ENCODE data around the gene PARS2. TPM values are rescaled to one million over a fixed set of nuclear protein-coding genes. Genes with fewer than 3 reads are reported as not detected.

Gene PARS2
- total RNA-seq, 1 donor from 2014 or later, result 2.8 TPM

- no peak for ATAC-seq
Measured at GRCh38 chr1:54774820-54775498, 10.6 kb upstream of the PARS2 start.

GRCh38 chr1:54772951-54773350, 8.6 kb upstream of the PARS2 start:
- ATAC-seq, result no peak

DNA sequence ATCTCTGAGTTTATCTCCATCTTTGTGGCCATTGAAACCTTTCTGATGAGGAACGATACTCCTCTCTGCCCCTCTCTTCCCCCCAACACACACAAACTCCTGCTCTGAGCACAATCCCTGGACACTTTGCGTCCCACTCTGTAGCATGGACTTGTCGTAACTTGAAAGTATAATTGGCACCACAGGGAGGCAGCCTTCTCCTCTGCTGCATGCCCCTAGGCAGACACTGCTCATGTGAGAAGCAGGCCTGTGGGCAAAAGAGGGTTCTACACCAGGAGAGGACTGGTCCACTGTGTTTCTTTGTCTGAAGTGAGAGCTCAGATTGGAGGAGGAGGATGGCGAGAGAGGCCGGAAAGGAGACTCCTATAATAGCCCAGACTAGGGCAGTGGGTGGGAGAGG, 3.8 kb upstream of the PARS2 start:
- no peak for ATAC-seq

DNA sequence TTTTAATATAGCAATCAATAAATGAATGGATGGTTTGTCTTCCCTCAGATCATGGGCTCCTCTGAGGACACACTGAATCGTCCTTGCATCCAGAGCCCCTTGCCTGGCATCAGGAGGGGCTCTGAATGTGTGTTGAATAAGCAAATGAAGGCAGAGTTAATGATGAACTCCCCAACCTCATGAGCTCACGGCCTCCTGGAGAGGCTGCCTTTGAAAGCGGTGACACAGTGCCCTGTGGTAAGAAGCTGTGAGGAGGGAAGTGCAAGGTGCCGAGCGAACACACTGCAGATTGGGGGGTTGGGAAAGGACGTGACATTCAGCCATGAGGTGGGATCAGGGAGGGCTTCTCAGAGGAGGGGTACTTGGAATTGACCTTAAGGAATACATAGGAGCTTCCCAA, 3.2 kb upstream of the PARS2 start:
- no peak for ATAC-seq

DNA sequence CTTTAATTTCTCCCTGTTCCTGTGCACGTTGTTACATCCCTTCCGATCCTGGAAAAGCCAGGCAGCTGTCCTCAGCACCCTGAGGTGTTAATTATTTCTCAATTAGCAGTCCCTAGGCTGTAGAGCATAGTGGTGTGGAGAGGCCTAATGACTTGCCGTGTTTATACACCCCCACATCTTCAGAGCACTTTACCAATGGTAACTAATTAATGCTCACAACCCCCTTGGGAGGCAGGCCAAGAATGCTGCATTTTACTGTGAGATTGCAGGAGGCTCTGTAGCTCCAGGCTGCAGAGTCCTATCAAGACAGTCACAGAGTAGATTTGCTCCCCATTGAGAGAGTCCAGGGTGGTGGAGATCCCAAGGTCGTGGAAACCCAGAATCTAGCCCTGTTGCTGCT, 2.4 kb upstream of the PARS2 start:
- no peak for ATAC-seq

GRCh38 chr1:54764922-54765561, 719 bp upstream of the PARS2 start:
- no peak for ATAC-seq

- no peak for ATAC-seq
Measured at GRCh38 chr1:54763816-54764132, 549 bp downstream of the PARS2 start.

DNA sequence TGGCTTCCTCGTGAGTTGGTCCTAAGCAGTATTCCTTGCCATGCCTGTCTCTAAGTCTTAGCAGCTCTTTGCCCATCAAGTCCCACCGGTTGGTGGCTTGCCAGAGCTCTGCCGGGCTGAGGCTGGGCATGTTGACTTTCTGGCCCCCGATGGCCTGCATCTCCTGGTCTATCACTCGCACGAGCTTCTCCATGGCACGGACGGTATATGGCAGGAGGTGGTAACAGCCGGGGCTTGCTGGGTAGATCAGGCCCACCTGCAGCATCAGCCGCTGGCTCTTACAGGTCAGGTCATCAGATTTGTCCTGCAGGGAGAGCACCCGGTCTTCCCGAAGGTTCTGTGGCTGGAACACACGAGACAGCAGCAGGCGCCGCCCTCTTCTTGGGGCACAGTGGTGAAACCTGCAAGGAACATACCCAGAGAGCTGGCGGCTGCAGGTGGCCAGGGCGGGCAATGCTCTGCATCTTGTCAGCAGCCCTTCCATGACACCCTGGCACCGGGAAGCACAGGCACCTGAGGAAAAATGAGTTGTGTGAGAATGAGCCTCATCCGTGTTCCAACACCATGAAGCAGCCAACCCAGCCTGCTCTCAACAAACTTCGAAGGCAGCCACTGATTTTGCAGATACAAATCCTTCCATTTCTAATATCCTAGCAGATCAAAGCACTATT, 5.5 kb downstream of the PARS2 start:
- ATAC-seq, result no peak

- ATAC-seq, result no peak
Measured at GRCh38 chr1:54757833-54758232, 6.5 kb downstream of the PARS2 start.

DNA sequence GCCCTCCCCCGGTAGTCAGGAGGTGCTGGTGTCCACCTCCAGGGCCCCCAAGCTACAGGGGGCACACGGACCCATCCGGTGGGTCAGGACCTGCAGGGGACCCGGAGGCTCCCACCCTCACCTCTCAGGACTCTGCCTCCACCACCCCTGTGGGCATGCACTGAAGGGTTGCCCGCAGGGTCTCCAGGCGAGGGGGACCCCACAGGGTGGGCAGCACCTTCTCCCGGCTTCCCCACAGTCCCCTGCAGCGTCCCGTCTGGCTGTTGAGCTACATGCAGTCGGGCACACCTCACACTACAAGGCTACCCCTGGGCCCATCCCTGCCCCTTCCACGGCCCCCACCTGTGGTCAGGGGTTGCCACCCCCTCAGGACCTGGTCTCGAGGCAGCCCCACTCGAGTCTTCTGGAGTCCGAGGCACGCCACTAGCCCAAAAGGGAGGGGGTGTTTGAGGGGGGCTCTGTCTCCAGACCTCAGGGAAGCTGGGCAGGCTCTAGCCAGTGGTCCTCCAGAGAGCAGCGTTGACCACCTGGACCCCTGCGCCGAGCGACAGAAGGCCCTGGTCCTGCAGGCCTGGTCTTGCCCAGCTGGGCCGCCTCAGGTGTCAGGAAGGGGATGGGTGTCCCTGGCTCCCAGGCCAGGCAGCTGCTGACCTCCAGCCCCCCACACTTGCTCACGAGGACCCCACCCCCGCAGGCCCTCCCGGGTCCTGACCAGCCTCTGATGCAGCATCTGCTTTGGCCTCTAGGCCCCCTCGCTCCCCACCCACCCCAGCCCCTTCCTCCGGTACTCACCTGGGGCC, 9.6 kb downstream of the PARS2 start:
- no peak for ATAC-seq

- no peak for ATAC-seq
Measured at GRCh38 chr1:54754045-54754444, 10.3 kb downstream of the PARS2 start.

DNA sequence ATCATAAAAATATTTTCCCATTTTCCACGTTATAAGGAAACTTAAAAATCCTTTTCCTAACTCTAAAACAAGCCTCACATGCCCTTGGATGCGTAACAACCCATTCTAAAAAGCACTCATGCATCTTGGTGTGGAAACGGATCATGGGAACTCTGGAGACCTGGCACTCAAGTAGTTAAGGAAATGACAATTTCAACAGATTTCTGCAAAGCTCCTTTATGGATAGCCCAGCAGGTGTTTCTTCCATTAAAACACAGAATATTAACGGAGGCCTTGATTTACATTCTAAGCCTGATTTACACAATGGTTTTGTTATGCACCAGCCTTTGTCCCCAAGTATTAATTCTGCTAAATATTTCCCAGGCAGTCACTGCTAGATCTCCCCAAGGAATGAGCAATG, 12.9 kb downstream of the PARS2 start:
- no peak for ATAC-seq

- no peak for ATAC-seq
Measured at GRCh38 chr1:54750596-54750995, 13.7 kb downstream of the PARS2 start.

- ATAC-seq, result no peak
Measured at GRCh38 chr1:54748094-54748835, 16.1 kb downstream of the PARS2 start.

DNA sequence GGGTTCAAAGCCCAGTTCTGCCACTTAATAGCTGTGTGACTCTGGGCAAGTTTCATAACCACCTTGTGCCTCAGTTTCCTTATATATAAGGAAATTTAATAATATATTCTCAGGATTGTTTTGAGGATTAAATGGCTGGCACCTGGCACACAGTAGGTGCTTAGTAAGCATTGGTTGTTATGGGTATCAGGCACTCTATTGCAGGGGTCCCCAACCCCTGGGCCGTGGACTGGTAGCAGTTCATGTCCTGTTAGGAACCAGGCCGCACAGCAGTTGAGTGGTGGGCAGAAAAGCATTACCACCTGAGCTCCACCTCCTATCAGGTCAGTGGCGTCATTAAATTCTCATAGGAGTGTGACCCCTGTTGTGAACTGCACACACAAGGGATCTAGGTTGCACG, 18.5 kb downstream of the PARS2 start:
- ATAC-seq, result no peak

DNA sequence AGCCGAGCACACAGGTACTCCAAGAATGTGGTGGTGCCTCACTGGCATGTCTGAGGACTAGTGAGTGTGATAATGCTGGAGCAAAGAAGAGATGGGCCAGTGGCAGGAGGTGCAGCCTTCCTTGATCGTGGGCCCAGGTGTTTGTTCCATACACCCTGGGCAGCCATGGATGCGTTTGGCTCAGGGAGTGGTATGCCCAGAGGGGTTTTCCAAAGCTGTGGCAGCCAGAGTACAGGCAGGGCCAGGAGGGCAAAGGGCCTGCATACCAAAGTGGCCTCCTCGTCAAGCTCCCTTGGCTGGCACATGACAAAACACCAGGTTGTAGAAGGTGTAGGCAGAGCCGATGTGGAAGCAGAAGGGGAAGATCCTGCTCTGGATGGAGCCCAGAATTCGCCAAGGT, 19.0 kb downstream of the PARS2 start:
- ATAC-seq, result no peak

DNA sequence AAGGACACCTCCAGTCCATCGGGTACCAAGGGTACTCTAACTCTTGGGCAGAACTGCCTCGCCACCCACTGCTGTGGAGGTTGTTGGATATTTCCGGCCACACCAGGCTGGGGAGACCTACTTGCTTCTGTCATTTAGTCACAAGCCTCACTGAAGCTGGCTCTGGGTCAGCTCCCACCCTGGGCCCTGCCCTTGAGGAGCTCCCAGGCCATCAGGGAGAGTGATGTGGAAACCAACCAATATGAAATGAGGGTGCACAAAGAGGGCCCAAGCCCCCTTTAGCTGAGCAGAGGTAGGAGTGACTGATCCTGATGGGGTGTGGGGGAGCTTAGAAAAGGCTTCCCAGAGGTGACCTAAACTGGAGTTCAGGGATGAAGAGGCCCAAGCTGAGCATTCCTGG, 19.6 kb downstream of the PARS2 start:
- no peak for ATAC-seq

DNA sequence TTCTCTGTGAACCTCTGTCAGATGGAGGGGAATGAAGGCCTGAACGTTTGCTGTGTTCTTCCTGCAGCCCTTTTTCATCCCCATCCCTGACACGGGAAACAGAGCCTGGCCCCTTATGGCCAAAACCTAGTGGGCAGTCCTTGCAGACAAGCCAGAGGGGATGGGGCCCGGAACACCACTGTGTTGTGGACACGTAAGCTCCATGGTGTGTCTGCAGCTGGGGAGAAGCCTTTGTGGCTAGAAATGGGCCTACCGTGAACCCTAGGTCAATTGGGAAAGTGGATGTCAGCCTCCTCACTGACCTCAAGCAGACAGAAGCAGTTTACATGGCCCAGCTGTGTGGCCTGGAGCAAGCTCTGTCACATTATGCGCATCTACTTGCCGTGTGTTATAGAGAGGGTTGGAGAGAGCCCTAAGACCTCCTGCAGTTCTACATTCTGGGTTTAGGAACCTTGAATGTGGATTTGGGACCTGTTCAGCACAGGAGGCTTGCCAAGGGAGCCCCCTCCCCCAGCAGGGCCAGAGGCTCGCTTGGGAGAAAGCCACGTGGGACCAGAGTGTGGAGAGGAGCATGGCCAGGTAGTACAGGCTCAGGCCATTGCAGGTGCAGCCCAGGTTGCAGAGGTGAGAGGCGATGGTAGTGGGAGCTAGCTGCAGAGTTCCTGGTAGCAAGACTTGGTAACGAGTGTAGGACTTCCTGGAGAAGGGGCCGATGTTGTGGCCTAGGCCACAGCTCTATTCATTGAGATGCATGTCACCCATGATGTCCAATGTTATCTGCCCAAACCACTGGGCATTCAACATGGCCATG, 20.7 kb downstream of the PARS2 start:
- no peak for ATAC-seq

- ATAC-seq, result no peak
Measured at GRCh38 chr1:54742282-54742681, 22.0 kb downstream of the PARS2 start.

GRCh38 chr1:54741531-54741930, 22.8 kb downstream of the PARS2 start:
- ATAC-seq, result no peak

DNA sequence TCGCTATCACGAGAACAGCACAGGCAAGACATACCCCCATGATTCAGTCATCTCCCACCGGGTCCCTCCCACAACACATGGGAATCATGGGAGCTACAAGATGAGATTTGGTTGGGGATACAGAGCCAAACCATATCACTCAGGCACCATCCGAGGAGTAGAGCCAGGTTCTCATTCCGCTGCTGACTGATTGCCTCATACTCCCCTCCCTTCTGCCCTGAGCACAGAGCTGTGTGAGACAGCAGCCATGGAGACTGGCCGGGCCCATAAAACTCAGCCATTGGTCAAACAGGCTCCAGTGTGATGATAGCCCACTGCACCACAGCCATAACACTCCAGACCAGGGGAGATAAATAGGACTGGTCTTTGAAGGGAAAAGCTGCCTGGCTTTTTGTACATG, 26.1 kb downstream of the PARS2 start:
- ATAC-seq, result no peak

DNA sequence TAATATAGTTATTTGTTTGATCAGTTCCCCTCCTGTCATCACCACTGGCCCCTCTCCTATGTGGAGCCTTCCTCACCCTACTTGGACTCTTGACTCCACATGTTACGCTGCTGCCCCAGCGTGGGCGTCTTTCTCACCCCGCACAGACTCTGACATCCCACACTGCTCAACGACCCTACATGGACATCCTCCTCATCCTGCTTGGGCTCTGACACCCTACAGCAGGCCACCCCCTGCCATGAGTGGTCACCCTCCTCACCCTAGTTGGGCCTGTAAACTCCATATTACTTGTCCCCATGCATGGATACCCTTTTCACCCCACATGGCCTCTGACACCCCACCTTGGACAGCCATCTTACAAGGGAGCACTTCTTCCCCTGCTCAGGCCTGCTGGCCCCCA, 27.6 kb downstream of the PARS2 start:
- ATAC-seq, result no peak

All from esophagus mucosa (tissue), 1 donor.